Brain microvascular endothelial cell (primary cell): ENCODE data around the gene SOBP.
A peak's percentile ranks its signal among the peaks of the same experiment; 100 is the strongest.

Experiments used
- DNase-seq: peaks from one replicate; pipeline ENCODE4 v3.0.0-alpha.2; 2020
- H3K27ac ChIP-seq: fragments of 250-450 bp; sonication (Bioruptor Pico); 2 replicates; pipeline ENCODE4 v1.5.1; 2020; ENCODE audit warnings: mild to moderate bottlenecking, moderate library complexity
- H3K27me3 ChIP-seq: fragments of 250-450 bp; sonication (Bioruptor Pico); replicated peaks from 2 replicates; pipeline ENCODE4 v1.5.1; 2020; ENCODE audit warnings: mild to moderate bottlenecking
- H3K36me3 ChIP-seq: fragments of 250-450 bp; sonication (Bioruptor Pico); replicated peaks from 2 replicates; pipeline ENCODE4 v1.5.1; 2020; ENCODE audit warnings: mild to moderate bottlenecking
- H3K4me3 ChIP-seq: 2 replicates; pipeline ENCODE4 v1.5.1; 2011; ENCODE audit warnings: low read depth, mild to moderate bottlenecking, control low read depth, low read length, moderate library complexity
- CTCF ChIP-seq: IDR thresholded peaks from 2 replicates; pipeline ENCODE4 v1.5.1; 2011; ENCODE audit warnings: low read depth, mild to moderate bottlenecking, moderate library complexity, low read length, control low read depth, inconsistent platforms; ENCODE audit errors: missing control alignments
- in situ Hi-C: cut with HindIII; loops from 2 replicates; pipeline ENCODE4 v1.10.0; 2017; ENCODE audit warnings: low sequenced_read_pairs, low pct_ligation_motif_present

Gene SOBP

GRCh38 chr6:107697682-107698081 is 207.8 kb downstream of the SOBP start:
- in situ Hi-C loops: no loop called here
- DNase-seq: no peak
- no peaks in the 10 kb centered on the region for H3K27me3 ChIP-seq

GRCh38 chr6:107698146-107698545 is 208.2 kb downstream of the SOBP start:
- peak; percentile 71 for DNase-seq
- H3K36me3 ChIP-seq: no peaks in the 10 kb centered on the region
- no peak for TF ChIP-seq CTCF
- peak overlapping the region; percentile 64 for H3K27ac ChIP-seq
- no peak overlapping the region for H3K4me3 ChIP-seq
- H3K27me3 ChIP-seq: no peaks in the 10 kb centered on the region
- in situ Hi-C loops: no loop called here

More at GRCh38 chr6:107697682-107698081, 207.8 kb downstream of the SOBP start:
- Histone ChIP-seq H3K27ac (peak overlapping the region; percentile 64), H3K36me3 (no peaks in the 10 kb centered on the region), H3K4me3 (no peak overlapping the region)
- TF ChIP-seq CTCF: no peak

- in situ Hi-C loops: no loop called here
- Histone ChIP-seq H3K4me3 (no peak overlapping the region), H3K36me3 (no peaks in the 10 kb centered on the region), H3K27me3 (no peaks in the 10 kb centered on the region), H3K27ac (no peak overlapping the region)
- no peak for TF ChIP-seq CTCF
- no peak for DNase-seq
Measured at GRCh38 chr6:107699254-107699653, 209.3 kb downstream of the SOBP start.

- Histone ChIP-seq H3K27me3 (no peaks in the 10 kb centered on the region), H3K36me3 (no peaks in the 10 kb centered on the region), H3K4me3 (no peak overlapping the region), H3K27ac (no peak overlapping the region)
- no peak for TF ChIP-seq CTCF
- in situ Hi-C loops: no loop called here
- no peak for DNase-seq
Measured at GRCh38 chr6:107699697-107700325, 209.9 kb downstream of the SOBP start.

- DNase-seq: no peak
Measured at GRCh38 chr6:107703606-107704005, 213.7 kb downstream of the SOBP start.

More at GRCh38 chr6:107703606-107704005, 213.7 kb downstream of the SOBP start:
- Histone ChIP-seq H3K4me3 (no peak overlapping the region), H3K27me3 (no peaks in the 10 kb centered on the region), H3K27ac (no peak overlapping the region), H3K36me3 (no peaks in the 10 kb centered on the region)
- no peak for TF ChIP-seq CTCF
- in situ Hi-C loops: no loop called here
